Sigmoid colon (tissue), 4 donors: Measurements from ENCODE around the gene RAB1B.

Source experiments
- EP300 ChIP-seq, 4 donors: sonication (generic); formaldehyde crosslinking; IDR thresholded peaks; one replicate each; pipeline ENCODE4 v1.6.1; 2017; ENCODE audit warnings: antibody characterized with exemption in 4 of 4
- POLR2A ChIP-seq, 2 donors: fragments of 450-650 bp; IDR thresholded peaks; one replicate each; pipeline ENCODE4 v1.6.1; 2016; ENCODE audit warnings: antibody characterized with exemption in 2 of 2, mild to moderate bottlenecking in 2 of 2, moderate library complexity in 2 of 2
- POLR2AphosphoS5 ChIP-seq, 4 donors: sonication (generic); formaldehyde crosslinking; IDR thresholded peaks; one replicate each; pipeline ENCODE4 v1.6.1; 2017; ENCODE audit warnings: antibody characterized with exemption in 4 of 4
- TF ChIP-seq, protein P1 (sequence below), 4 experiments: fragments of 450-650 bp in 3 of 4; fragments of 200-600 bp in 1 of 4; IDR thresholded peaks; one replicate each; pipeline ENCODE4 v1.5.1; 2016 to 2019; ENCODE audit warnings: antibody characterized with exemption in 4 of 4, mild to moderate bottlenecking in 3 of 4, moderate library complexity in 2 of 4

DNA sequence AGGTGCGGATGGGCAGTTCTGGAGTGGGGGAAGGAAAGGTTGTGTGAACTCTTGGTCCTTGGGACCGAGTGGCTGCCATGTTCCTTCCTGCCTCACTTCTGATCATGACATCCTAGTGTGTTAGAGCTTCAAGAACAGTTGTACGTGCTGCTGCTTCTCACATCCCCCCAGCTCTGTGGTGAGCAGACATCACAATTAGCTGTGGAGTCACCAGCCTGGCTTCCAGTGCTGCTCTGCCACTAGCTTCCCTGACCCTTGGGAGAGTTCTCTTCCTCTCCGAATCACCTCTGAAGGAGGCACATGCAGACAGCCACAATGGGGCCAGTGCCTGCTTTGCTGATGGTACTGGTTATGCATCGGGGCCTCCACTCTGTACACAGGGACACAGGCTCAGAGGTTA, 6.2 kb upstream of the RAB1B start:
- TF ChIP-seq, protein P1, sequence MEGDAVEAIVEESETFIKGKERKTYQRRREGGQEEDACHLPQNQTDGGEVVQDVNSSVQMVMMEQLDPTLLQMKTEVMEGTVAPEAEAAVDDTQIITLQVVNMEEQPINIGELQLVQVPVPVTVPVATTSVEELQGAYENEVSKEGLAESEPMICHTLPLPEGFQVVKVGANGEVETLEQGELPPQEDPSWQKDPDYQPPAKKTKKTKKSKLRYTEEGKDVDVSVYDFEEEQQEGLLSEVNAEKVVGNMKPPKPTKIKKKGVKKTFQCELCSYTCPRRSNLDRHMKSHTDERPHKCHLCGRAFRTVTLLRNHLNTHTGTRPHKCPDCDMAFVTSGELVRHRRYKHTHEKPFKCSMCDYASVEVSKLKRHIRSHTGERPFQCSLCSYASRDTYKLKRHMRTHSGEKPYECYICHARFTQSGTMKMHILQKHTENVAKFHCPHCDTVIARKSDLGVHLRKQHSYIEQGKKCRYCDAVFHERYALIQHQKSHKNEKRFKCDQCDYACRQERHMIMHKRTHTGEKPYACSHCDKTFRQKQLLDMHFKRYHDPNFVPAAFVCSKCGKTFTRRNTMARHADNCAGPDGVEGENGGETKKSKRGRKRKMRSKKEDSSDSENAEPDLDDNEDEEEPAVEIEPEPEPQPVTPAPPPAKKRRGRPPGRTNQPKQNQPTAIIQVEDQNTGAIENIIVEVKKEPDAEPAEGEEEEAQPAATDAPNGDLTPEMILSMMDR (IDR thresholded peaks at IDR 0.05), result no peak
- TF ChIP-seq POLR2AphosphoS5 (IDR thresholded peaks at IDR 0.05), result no peak
- TF ChIP-seq POLR2A (IDR thresholded peaks at IDR 0.05), result no peak
- no peak for TF ChIP-seq EP300 (IDR thresholded peaks at IDR 0.05)
